HG02610 (cell line): Measurements from ENCODE around the gene RABL2B.
A peak's percentile ranks its signal among the peaks of the same experiment; 100 is the strongest.
"Not testable (repeated sequence)": the region's sequence is repeated elsewhere in the genome, so short reads cannot be mapped to it uniquely, and the experiment has no call there.

Experiments used
- ATAC-seq: cut with Tn5 transposase; IDR thresholded peaks from one replicate; pipeline ENCODE4 v1.9.1; 2021; ENCODE audit warnings: mild to moderate bottlenecking, moderate library complexity; ENCODE audit not compliant: unreplicated experiment

Gene RABL2B

GRCh38 chr22:50783033-50783879 is at the start of gene RABL2B:
TSS of gene RABL2B (minus strand) at chr22:50783636. CDS start at chr22:50782294, 1,342 bp downstream.
- ATAC-seq = peak; percentile 94

GRCh38 chr22:50786936-50787335 is 3.5 kb upstream of the RABL2B start:
- ATAC-seq = not testable (repeated sequence)

- not testable (repeated sequence) for ATAC-seq
Observed at GRCh38 chr22:50785289-50785688, 1.9 kb upstream of the RABL2B start.

- peak; percentile 21 for ATAC-seq
Observed at GRCh38 chr22:50783880-50784276, 442 bp upstream of the RABL2B start.

GRCh38 chr22:50782253-50782652 is 1.2 kb downstream of the RABL2B start:
- ATAC-seq = not testable (repeated sequence)

- ATAC-seq = not testable (repeated sequence)
Observed at GRCh38 chr22:50780244-50780643, 3.2 kb downstream of the RABL2B start.

GRCh38 chr22:50777631-50778030 is 5.8 kb downstream of the RABL2B start:
- ATAC-seq = not testable (repeated sequence)

- ATAC-seq = not testable (repeated sequence)
Observed at GRCh38 chr22:50775132-50775531, 8.3 kb downstream of the RABL2B start.

GRCh38 chr22:50764288-50764687 is 19.1 kb downstream of the RABL2B start:
- ATAC-seq = not testable (repeated sequence)

- not testable (repeated sequence) for ATAC-seq
Observed at GRCh38 chr22:50761829-50762228, 21.6 kb downstream of the RABL2B start.

- ATAC-seq = not testable (repeated sequence)
Observed at GRCh38 chr22:50759597-50760341, 23.7 kb downstream of the RABL2B start.

- ATAC-seq = not testable (repeated sequence)
Observed at GRCh38 chr22:50756949-50757491, 26.4 kb downstream of the RABL2B start.

- ATAC-seq = not testable (repeated sequence)
Observed at GRCh38 chr22:50756406-50756805, 27.0 kb downstream of the RABL2B start.

- not testable (repeated sequence) for ATAC-seq
Observed at GRCh38 chr22:50755251-50755650, 28.2 kb downstream of the RABL2B start.

GRCh38 chr22:50749302-50750074 is 33.9 kb downstream of the RABL2B start:
- ATAC-seq = not testable (repeated sequence)

GRCh38 chr22:50748630-50749029 is 34.8 kb downstream of the RABL2B start:
- not testable (repeated sequence) for ATAC-seq

- ATAC-seq = not testable (repeated sequence)
Observed at GRCh38 chr22:50747521-50747920, 35.9 kb downstream of the RABL2B start.

GRCh38 chr22:50744424-50744823 is 39.0 kb downstream of the RABL2B start:
- not testable (repeated sequence) for ATAC-seq

- ATAC-seq = not testable (repeated sequence)
Observed at GRCh38 chr22:50740714-50741113, 42.7 kb downstream of the RABL2B start.

GRCh38 chr22:50739894-50740293 is 43.5 kb downstream of the RABL2B start:
- no peak for ATAC-seq

GRCh38 chr22:50739279-50739691 is 44.2 kb downstream of the RABL2B start:
- no peak for ATAC-seq
